AG20443 (cell line): ENCODE measurements around the gene MCAM.

Source experiments
- DNase-seq: peaks from one replicate; pipeline ENCODE4 v3.0.0; 2012; ENCODE audit warnings: low spot score, mixed read lengths

MCAM gene

DNA sequence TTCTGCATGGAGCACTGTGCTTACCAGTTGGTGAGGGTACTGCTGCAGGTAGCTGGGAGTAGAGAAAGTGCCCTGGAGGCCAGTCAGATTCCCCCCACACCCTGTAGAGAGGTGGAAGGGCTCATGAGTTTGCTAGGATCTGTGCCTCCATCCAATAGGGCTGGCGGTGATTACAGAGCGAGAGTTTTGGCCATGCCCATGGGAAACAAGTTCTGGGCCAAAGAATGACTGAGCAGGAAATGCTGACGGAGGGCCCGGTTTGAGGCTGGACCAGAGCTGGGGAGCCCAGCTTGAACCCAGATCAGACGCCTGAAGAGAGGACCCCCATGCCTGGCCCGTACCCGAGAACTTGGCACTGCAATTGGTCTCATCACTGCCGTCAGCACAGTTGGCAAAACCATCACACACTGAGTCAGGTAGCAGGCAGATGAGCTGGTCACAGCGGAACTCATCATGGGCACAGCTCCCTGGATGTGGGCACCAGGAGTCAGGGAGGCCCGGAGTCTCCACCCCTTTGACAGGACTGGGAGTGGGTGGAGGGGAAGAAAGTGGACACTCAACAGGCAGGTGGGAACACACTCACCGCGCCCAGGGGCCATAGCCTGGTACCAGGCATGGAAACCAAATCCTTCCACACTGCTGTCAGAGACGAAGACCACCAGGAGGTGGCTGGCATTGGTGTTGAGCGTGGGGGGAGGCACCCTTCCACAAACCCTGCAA, 27.5 kb upstream of the MCAM start:
- DNase-seq, result no peak

DNA sequence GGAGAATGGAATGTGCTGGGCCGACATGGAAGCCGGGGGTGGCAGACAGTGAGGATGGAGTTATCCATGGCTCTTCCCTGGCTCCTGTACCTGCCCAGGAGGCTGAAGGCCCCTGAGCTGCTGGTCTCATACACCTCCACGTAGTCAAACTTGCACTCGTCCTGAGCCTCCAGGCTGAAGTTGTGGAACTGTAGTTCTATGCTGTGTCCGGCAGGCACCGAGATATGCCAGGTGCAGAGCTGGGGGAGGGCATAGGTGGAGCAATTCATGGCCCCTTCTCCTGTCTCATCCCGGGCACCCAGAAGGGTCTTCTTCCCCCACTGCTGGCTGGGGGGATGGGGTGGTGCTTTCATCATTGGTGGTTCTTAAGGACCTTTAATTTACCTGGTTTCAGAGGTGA, 26.8 kb upstream of the MCAM start:
- DNase-seq, result no peak

DNA sequence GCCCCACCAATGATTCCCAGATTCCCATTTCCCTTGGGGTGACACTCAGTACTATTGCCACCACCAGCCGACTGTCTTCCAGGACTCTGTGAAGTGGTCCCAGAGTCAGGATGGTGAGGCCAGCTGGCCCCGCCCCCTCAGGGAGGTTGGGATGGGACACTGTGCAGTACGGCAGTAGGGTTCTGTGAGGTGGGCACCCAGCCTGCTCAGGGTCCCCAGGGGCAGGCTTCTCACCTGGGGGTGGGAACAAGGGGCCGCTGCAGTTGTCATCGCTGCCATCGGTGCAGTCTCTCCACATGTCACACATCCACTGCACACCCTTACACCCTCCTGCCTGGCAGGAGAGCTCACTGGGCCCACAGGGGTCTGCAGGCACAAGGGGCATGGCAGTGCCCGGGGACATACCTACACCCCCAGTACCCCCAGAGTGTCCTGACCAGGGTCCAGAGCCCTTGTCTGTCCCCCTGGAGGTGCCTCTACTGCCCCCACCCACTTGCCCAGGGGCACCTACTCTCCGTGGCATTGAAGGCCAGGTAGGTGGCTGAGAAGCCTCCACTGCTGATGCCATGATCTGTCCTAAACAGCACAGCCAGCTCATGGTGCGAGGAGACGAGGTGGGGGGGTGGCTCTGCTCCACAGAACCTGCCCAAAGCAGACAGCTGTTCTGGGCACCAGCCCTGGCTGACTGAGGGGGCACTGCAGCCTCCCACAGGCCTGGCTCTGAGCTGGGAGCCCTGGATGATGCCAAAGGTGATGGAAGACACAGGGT, 25.6 kb upstream of the MCAM start:
- no peak for DNase-seq

DNA sequence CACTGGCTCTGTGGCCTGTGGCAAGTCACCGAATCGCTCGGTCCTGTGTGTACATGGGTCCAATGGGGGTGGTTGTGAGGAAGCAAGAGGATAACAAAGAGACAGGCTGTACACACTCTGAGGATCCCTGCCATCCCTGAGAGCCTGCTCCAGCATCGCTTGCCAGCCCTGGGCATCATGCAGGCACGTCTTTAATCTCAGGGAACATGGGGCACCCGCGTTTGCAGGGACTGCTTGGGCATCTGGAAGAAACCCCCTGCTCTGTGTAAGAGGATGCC, 25.0 kb upstream of the MCAM start:
- DNase-seq, result no peak

DNA sequence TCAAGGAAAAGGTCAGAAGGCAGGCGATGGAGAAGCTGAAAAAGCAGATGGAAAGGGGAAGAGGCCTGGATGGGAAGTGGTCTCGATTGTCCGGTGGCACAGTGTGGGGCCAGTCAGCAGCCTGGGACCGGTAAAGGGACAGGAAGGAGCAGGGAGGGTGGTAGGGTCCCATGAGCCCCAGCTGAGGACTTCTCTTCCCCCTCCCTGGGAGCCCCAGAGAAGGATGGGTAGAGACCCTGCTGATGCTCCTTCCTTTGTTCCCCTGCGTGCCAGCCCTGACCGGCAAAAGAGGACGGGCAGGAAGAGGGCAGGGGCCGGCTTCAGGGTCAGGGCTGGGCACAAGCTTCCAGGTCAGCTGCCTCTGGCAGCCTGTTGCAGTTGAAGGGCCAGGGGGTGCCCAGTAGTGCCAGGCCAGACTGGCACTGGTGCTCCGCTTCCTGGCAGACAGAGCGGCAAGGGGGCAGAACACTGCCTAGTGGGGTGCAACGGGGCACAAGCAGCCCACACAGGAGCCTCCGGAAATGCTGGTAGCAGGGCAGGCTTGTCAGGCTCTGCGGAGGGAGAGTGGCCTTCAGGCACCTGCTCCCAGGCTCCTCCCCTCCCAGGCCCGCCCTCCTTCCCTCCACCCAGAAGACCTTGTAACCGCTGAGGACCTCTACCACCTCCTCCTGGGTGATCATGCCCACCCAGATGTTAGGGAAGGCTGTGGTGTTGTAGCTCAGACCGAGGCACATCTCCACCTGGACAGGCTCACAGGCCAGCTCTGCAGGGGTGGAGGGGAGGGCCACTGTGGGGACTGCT, 24.5 kb upstream of the MCAM start:
- DNase-seq, result no peak

DNA sequence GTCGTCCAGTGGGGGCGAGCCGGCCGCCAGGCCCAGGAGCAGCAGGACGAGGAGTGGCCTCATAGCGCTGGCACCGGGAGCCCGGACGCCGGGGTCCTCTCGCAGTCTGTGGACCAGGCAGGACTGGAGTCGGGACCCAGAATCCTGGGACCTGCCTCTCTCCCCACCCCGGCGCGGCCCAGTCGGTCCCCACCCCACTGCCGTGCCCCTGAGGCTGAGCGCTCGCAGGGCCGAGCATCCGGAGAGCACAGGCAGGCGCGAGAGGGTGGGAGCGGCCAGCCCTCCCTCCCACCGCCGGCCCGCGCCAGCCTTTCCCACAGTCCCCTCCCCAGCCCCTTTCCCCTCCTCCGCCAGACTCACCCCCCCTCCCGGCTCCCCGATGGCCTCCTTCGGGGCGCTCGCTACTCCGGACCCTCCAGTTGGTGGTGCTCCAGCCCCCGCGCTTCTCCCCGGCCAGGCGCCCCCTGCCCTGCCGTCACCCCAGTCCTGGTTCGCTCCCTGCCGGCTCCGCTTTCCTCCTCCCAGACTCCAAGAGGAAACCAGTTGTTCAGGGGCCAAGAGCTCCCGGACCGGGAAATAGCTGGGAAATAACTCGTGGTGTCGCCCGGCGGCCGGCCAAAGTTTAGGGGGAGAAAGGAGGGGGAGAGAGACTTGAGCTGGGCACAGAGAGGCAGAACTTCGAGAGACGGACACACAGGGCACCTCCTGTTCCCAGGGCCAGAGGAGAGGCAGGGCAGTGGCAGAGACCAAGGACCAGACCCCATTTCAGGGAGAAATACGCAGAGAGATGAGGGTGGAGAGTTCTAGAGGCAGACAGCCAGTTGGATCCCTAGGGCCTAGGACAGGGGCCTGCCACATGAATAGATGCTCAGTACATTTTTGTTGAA, 23.6 kb upstream of the MCAM start, which contains the start of gene C1QTNF5:
Gene C1QTNF5 (minus strand): TSS at position 549 of the 887 bp plus-strand sequence. CDS start 486 bp downstream, at position 63.
- DNase-seq, result peak; percentile 85

DNA sequence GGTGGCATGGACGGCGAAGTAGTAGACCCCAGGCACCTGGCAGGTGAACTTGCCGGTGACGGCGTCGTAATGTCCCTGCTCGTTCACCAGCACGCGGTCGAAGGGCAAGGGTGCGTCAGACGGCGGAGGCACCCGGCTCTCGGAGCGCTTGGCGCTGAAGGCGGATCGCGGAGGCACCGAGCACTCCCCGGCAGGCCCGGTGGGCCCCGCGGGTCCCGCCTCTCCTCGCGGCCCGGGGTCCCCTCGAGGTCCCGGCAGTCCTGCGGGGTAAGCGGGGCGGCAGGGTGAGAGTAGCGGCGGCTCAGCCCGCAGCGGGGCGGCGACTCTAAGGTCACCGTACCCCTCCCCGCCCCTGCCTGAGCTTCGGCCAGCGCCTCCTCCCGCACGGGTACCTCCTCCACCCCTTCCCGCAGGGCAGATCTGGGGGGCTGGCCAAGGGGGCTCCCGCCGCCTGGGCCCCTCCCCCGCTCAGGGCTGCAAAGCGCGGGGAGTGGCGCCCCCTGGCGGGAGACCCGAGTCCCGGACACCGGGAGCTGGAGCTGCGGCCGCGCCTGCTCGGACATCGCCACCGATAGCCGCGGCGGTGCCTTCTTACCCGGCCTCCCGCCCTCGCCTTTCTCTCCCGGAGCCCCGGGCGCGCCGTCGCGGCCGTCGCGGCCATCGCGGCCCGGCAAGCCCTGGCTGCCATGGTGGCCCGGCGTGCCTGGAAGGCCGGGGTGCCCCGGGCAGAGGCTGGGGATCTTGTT, 22.8 kb upstream of the MCAM start:
- peak; percentile 93 for DNase-seq

DNA sequence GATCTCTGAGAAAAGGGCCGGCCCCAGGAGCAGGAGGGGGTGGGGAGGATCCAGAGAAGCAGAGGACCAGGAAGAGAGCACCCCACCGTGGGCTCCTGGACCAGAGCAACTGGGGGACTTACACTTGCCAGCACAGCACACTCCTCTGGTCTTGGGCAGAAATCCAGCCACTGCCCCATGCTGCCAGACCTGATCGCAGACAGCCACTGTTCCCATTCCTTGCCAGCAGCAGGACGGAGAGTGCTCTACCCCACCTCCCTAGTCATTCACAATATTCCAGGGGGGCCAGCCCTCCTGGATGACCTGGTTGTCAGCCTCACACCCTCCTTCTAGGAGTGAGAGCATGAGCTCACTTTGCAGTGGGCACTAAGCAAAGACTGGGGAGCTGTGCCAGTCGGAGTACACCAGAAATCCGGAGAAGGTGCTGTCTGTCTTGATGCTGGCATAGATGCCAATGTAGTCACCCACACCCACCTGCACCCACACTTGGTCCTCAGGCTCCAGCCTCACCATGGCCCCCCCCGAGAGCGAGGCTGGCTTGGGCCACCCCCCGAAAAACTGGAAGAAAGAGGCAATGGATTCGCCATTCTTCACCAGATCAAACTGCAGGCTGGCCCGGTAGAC, 22.1 kb upstream of the MCAM start:
- DNase-seq, result no peak

DNA sequence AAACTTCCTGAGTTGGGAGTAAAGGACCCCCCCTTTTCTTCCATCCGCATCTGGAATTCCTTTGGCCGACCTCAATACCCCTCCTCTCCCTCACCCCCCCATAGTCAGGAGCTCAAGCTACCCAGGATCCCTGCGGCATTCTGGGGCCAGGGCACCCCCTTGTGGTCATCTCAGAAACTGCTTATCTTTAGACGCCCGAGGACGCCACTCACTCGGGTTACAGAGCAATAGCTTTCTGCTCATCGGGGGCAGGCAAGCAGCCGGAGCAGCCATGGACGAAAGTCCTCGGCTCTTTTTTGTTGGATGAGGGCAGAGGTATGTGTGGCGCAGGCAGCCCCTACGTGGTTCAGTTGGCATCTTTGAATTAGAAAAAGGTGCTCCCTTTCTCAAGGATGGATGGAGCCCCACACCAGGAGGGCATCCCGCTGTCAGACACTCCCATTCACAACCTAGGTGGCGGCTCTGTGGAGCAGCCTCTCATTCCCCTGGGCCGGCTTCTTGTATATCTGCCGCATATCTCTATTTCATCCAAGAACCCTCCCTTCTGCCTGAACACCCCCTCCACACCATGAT, 21.5 kb upstream of the MCAM start:
- DNase-seq, result peak; percentile 84

DNA sequence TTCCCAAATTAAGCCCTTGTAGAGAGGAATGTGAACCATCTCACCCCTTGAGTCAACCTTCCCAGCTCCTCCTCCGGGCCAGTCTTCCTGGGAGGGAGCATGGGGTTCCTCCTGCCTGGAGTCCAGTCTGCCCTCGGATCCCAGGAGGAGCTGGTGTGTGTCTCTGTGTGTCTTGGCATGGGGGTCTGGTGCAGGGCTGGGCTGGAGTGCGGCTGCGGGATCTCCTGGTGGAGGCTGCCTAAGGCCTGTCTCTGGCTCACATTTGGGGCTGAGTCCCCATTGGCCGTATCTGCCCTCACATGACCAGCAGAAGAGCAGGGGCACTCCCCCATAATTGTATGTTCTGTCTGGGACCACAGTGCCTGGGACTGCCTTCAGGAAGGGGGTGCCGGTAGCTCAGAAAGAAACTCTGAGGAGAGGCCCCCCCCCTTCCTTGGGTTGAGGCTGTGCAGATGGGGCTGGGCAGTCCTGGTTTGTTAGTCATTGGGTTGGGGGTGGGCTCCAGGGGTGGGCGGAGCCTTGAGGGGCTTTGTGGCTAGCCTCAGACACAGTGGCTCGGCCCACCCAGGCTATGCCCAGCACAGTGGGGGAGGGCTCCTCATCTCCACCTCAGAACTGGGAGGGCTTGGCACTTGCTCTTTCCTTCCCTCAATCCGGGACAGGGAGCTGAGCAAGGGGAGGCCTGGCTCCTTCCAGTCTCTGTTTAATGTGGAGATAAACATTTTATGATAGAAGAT, 20.8 kb upstream of the MCAM start:
- peak; percentile 64 for DNase-seq

DNA sequence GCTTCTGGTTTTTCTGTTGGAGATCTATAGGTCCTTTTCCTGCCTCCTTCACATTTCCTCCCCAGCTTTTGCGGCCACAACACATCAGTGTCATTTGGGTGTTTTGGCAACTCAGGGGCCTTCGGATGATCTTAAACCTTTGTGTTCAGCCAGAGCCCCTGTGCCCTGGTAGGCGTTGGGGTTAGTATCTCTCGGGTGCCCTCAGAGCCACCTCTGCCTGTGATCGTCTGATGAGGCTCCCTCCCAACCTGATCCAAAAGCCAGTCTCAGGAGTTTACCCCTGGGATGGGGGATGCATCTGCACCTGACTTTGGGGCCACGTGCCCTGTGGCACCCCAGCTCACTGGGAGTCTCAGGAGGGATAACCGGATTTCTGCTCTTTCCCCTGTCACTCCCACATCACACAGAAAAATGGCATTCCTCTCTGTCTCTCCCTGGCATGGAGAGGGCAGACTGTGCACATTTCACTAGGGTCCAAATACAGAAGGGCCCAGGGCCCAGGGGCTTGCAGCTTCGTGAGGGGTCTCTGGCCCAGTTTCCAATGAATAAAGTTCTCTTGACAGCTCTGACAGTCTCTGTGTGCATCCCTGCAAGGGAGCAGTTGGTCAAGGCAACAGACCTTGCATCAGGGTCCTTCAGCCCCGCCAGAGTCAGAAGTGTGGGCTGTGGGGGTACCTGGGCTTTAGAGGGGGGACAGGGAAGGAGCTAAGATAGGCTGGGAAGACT, 20.0 kb upstream of the MCAM start:
- DNase-seq, result no peak

DNA sequence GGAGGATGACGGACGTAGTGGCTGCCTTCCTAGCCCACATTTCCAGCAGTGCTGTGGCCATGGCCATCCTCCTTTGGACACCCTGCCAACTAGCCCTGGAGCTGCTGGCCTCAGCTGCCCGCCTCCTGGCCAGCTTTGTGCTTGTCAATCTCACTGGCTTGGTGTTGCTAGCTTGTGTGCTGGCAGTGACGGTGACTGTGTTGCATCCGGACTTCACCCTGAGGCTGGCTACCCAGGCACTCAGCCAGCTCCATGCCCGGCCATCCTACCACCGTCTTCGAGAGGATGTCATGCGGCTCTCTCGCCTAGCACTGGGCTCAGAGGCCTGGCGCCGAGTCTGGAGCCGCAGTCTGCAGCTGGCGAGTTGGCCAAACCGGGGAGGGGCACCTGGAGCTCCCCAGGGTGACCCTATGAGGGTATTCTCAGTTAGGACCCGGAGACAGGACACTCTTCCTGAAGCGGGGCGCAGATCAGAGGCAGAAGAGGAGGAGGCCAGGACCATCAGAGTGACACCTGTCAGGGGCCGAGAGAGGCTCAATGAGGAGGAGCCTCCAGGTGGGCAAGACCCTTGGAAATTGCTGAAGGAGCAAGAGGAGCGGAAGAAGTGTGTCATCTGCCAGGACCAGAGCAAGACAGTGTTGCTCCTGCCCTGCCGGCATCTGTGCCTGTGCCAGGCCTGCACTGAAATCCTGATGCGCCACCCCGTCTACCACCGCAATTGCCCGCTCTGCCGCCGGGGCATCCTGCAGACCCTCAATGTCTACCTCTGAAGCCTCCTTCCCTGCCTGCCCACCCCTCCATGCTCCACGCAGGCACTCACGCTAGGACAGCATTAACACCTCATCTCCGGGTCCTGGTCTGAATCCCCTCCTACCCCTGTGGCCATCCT, 19.0 kb upstream of the MCAM start:
- DNase-seq, result no peak

DNA sequence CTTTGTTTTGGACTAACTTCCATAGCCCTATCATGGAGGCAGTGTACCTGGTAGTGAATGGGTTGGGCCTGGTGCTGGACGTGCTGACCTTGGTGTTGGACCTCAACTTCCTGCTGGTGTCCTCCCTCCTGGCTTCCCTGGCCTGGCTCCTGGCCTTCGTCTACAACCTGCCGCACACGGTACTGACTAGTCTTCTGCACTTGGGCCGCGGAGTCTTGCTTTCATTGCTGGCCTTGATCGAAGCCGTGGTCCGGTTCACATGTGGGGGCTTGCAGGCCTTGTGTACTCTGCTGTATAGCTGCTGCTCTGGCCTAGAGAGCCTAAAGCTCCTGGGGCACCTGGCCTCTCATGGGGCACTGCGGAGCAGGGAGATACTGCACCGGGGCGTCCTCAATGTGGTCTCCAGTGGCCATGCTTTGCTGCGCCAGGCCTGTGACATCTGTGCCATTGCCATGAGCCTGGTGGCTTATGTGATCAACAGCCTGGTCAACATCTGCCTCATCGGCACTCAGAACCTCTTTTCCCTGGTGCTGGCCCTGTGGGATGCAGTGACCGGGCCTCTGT, 18.2 kb upstream of the MCAM start:
- DNase-seq, result no peak

DNA sequence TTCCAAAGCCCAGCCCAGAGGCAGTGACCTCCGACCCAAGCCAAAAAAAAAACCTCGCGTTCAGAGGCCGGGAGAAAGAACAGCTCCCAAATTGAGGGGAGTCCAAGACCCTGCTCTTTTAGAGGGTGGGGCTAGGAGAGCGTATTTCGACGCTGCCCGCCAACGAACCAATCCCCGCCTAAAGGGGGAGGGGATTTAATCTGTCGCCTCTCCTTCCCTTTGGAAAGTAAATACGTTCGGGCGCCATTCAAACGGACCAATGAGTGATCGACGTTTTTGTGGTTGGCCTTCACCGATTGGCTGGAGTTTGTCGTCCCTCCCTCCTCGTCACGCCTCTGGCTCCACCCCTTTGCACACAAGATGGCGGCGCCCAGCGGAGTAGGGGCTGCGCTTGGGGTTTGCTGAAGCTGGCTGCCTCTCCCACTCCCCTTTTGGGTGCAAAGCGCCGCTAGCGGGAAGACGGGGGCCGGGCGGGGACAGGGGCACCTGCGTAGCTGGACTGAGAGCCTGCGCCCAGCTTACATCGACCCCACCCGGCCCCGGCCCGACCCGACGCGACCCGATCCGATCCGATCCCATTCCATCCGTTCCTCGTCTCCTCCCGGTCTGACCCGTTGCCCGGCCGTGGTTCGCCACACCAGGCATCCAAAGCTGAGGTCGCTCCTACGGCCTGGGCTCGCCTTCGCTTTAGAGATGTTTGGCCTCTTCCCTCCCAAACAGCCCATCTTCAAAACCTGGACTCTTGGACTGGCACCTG, 17.4 kb upstream of the MCAM start, which contains the start of gene RNF26:
Gene RNF26 (plus strand): TSS at position 354 of the 757 bp plus-strand sequence. CDS start 596 bp downstream, outside the sequence.
- DNase-seq, result peak; percentile 98

DNA sequence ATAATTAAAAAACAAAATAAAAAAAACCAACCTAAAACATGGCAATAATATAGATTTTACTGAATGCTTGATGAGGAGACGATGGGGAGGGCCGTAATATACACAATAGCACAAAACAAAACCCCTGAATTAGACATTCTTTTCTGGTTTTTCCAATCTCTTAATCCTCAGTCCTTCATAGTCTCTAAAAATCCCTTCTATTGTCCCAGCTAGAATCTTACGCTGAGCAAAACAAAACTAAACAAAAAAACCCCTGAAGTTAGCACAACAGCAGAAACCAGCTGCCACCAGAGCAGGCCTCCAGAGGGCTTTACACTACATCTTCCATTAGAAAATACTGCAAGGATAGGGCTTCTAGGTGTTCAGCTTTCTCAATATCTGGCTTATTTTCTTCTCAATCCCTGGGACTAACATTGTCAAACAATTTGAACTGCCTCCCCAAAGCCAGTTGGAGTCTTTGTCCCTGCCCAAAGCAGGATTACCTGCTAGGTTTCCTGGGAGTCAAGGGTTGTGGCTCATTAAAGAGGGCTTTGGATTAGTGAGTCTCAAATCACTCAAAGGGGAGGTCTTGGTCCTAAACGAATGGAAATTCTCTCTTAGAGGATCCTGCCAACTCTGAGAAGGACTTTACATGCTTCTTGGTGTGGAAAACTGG, 15.3 kb upstream of the MCAM start:
- no peak for DNase-seq

DNA sequence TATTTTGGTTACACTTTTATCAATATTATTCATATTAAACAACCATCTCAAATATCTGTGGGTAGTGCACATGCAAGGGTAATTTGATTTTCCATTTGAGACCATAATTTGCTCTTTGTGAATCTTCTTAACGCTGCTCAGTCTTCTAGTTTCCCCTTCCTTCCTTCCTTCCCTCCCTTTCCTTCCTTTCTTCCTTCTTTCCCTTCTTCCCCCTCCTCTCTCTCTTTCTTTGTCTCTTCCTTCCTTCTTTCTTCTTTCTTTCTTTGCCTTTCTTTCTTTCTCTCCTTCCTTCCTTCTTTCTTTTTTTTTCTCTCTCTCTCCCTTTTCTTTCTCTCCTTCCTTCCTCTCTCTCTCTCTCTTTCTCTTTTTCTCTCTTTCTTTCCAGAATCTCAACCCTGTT, 13.3 kb upstream of the MCAM start:
- no peak for DNase-seq
